K562 treated with DMSO at 1 percent for 24 hours (cell line): ENCODE data around the gene CFAP61. TPM values are rescaled to one million over a fixed set of nuclear protein-coding genes. Genes with fewer than 3 reads are reported as not detected.

Experiments
- total RNA-seq: library from RNA; unstranded; fragments of 300-600 nt; gene quantifications from 2 replicates; pipeline ENCODE4 v1.2.3, GENCODE V29; 2022; ENCODE audit warnings: low read depth; ENCODE audit not compliant: insufficient read depth

CFAP61 gene, protein sequence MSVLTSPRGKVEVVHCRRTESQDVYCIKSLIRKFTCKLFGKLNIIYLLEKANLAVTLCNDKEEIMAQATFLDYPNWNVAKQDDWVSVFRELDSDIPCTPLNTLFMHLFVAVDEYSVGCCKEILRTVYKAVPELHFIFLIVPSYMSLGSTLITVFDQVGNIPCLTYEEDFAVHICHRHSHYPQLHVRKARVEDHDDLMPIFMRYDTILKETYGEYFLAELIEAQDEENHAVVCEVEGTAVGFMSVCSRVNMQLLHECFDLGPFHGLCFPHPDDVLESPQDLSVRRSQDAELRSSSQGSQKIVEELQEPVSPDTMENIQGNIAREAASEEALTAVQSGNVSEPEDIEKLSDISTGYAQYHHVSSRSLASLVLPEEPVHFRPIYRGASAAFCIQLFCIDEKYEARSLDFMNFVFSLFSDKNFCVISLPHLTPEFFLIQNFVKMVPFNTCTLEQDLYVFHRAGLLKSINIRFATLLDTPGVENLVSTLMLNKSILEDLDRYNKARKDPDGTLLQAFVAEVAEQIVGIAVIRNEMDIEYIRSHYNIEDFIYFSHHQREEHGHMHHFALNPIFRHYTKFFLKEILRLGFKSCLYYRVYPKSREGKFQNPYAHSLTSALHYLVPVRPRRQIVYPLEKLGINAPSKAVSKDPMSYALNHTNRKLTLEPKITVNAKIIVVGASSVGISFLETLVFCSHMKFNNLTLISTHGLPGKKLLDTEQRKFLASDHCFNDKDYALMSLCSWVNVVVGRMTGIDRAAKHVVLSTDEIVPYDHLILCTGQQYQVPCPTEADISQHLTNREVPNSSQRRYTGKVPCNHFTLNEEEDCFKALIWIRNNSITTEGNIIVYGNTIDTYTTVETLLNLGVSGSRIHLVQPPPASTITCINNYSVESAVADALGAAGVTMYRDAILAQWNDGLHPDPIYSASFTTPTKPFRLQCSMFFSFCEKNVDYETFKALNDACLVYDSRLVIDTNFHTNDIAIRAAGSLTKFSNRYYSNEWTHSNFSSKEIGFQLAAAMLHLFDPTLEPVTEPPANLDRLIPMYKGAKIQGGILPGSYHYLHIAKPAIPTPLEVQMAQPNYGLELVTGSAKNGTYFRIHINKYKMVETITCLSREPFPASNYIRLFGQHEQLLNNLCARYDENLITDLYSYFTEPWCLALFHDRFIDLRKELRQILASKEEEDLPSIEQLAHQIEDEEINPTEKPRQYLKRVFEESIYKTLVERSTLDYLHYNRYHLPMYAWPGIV
- total RNA-seq = not detected in 2 replicates

DNA sequence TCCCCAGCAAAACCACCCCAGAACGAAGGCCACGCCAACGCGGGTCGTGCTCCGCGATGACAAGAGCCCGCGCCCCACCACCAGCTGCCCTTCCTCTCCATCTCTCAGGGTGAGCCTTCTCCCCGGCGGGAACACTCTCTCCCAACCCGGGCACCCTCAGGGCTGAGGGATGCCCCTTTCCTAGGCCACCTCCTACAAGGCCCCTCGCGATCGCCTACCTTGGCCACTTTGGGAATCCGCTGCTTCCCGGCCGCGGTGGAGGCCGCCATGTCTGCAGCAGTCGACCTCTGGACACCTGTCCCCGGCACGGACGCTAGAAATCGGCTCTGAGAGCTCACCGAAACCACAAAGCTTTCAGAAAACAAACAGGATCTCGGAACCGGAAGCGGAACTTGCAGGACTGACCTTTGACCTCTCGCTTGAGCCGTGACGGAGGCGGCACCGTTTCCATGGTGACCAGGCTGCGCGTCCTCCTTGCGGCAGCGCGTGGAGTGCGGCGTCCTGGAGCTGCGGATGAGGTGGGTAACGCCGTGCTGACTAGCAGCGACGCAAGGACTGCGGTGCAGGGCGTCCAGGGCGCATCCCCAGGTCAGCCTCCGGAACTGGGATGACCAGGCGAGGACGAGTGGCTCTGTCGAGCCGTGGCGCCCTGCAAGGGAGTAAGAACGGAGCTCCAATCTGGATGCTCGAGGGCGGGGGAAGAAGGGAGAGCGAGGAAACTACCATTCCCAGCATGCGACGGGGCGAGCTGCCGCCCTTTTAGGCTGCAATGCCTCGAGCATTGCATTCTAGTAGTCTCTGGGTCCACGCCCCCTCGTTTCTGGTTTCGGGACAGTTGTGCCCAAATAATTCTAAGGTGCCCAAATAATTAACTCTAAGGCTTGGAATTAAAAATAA, at the start of gene CFAP61, which contains the start of gene CRNKL1:
Gene CFAP61, plus strand, starts transcription at position 459 of the 897 bp plus-strand sequence. CDS start 4,122 bp downstream, outside the sequence.
Gene CRNKL1, minus strand, starts transcription at position 393 of the 897 bp plus-strand sequence. Its CDS starts 124 bp downstream, at position 269.

DNA sequence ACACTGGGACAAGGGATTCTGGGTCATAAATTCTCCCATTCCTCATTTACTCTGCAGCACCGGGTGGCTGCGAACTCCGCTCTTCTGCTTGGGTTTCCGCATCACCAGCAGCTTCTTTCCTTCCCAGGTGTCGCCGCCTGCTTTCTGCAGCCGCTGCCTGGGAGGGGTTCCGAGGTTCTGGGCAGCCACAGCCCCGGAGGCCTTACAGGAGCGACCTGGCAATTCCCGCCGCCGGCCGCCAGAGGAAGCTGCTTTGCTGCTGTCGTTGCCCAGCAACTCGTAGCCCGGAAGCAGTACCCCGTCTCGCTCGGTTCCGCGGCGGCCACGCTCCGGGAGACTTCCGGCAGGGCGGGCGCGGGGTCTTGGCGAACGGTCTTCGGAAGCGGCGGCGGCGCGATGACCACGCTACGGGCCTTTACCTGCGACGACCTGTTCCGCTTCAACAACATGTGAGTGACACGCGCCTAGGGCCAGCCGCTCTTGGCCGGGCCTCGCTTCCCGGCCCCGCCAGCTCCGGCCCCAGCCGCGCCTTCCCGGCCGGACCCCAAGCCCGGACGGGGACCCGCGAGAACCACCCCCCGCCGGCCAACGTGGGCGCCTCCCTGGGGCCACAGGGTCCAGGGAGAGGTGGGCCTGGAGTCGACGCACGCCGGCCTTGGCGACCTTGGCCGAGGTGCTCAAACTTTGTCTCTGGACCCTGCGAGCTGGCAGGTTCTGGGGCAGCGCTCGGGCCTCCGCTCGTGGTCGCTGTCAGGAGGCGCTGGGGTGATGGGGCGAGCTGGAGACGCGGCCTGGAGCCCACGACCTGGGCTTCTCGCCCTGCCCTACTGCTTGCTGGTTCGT, 35.1 kb upstream of the CFAP61 start, which contains the start of gene NAA20:
Gene NAA20, plus strand, starts transcription at position 362 of the 843 bp plus-strand sequence. Its CDS starts 35 bp downstream, at position 397.

DNA sequence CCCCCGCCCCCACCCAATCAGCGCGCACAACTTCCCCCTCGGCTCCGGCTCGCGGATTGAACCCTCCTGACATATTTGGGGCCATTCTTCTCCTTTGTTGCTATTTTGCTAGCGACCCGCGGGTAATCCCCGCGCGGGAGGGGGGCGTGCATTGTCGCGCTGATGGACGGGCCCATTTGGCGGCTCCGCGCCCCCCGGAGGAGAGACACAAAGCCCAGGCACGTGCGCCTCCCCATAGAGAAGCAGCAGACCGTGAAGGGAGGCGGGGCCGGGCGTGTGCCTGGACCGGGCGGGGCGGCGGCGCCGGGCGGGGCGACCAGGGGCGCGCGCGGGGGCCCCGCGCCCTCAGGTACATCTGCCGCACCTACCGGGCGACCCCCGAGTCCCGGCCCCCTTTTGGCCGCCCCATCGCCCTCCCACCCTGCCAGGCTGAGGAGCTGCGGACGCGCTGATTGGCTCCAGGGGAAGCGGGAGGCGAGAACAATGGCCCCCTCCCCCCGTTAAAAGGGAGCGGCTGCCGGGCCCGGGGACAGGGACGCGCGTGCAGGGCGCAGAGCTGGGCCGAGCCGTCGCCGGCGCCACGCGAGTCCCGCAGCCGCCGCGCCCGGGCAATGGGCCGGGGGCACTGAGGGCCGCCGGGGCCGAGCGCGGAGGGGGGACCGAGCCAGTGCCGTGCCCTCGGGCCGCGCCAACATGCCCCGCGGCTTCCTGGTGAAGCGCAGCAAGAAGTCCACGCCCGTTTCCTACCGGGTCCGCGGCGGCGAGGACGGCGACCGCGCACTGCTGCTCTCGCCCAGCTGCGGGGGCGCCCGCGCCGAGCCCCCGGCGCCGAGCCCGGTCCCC, 315.5 kb downstream of the CFAP61 start, which contains the start of gene INSM1:
Gene INSM1, plus strand, starts transcription at position 530 of the 843 bp plus-strand sequence. Its CDS starts 164 bp downstream, at position 694.

Other genes starting within 250 kb of the CFAP61 start
- gene NAA20, start 35.2 kb upstream of the CFAP61 start, total RNA-seq = 26.8 and 33.6 TPM in 2 replicates
- 6.6 and 8.7 TPM in 2 replicates for gene CRNKL1, start 66 bp upstream of the CFAP61 start, total RNA-seq